Measurements from ENCODE around the gene SLC2A11.

Gene SLC2A11

DNA sequence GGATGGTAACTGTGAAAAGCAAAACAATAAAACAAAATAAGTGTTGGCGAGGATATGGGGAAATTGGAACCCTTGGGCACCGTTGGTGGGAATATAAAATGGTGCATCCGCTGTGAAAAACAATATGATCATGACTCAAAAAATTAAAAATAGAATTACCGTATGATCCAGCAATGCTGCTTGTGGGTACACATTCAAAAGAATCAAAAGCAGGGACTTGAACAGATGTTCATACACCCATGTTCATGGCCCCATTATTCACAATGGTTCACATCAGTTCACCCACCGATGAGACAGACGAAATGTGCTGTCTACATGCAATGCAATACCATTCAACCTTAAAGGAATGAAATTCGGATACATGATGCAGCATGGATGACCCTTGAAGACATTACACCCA, 17.6 kb upstream of the SLC2A11 start:
- no peaks in the 10 kb centered on the region for H3K27me3 ChIP-seq (ENCODE audit: insufficient read depth, poor library complexity, severe bottlenecking)
- H3K27ac ChIP-seq (replicated peaks), result no peak overlapping the region
- no peak overlapping the region for H3K4me3 ChIP-seq (replicated peaks; ENCODE audit: insufficient read depth, low read length)
- TF ChIP-seq POLR2AphosphoS5 (IDR thresholded peaks at IDR 0.05; ENCODE audit: low read depth), result no peak
- TF ChIP-seq SPI1 (IDR thresholded peaks at IDR 0.05; ENCODE audit: borderline replicate concordance, low read depth), result no peak
- TF ChIP-seq, protein P1, sequence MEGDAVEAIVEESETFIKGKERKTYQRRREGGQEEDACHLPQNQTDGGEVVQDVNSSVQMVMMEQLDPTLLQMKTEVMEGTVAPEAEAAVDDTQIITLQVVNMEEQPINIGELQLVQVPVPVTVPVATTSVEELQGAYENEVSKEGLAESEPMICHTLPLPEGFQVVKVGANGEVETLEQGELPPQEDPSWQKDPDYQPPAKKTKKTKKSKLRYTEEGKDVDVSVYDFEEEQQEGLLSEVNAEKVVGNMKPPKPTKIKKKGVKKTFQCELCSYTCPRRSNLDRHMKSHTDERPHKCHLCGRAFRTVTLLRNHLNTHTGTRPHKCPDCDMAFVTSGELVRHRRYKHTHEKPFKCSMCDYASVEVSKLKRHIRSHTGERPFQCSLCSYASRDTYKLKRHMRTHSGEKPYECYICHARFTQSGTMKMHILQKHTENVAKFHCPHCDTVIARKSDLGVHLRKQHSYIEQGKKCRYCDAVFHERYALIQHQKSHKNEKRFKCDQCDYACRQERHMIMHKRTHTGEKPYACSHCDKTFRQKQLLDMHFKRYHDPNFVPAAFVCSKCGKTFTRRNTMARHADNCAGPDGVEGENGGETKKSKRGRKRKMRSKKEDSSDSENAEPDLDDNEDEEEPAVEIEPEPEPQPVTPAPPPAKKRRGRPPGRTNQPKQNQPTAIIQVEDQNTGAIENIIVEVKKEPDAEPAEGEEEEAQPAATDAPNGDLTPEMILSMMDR (IDR thresholded peaks at IDR 0.05; ENCODE audit: insufficient read depth, low read length), result no peak
- TF ChIP-seq GABPA (IDR thresholded peaks at IDR 0.05; ENCODE audit: low read depth), result no peak
- TF ChIP-seq, protein P2, sequence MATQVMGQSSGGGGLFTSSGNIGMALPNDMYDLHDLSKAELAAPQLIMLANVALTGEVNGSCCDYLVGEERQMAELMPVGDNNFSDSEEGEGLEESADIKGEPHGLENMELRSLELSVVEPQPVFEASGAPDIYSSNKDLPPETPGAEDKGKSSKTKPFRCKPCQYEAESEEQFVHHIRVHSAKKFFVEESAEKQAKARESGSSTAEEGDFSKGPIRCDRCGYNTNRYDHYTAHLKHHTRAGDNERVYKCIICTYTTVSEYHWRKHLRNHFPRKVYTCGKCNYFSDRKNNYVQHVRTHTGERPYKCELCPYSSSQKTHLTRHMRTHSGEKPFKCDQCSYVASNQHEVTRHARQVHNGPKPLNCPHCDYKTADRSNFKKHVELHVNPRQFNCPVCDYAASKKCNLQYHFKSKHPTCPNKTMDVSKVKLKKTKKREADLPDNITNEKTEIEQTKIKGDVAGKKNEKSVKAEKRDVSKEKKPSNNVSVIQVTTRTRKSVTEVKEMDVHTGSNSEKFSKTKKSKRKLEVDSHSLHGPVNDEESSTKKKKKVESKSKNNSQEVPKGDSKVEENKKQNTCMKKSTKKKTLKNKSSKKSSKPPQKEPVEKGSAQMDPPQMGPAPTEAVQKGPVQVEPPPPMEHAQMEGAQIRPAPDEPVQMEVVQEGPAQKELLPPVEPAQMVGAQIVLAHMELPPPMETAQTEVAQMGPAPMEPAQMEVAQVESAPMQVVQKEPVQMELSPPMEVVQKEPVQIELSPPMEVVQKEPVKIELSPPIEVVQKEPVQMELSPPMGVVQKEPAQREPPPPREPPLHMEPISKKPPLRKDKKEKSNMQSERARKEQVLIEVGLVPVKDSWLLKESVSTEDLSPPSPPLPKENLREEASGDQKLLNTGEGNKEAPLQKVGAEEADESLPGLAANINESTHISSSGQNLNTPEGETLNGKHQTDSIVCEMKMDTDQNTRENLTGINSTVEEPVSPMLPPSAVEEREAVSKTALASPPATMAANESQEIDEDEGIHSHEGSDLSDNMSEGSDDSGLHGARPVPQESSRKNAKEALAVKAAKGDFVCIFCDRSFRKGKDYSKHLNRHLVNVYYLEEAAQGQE (IDR thresholded peaks at IDR 0.05; ENCODE audit: insufficient replicate concordance, low read depth), result no peak
- no peak for DNase-seq (ENCODE audit: low read depth in 1 of 2, low spot score in 1 of 2)

DNA sequence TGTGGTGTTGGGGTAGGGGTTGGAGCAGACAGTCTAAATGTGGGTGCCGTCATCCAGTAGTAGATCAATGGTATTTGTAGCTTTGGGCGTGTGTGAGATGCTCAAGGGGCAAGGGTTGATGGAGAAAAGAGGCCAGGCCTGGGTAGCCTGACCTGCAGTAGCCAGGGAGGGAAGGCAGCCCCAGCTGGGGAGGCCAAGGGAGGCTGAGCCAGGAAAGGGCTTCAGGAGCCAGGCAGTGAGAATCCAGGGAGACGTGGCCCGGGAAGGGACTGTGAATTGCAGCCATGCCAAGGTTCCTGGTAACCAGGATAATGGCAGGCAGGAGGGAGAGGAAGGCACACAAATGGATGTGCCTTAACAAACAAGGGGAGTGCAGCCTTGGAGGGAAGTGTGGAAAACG, 16.4 kb upstream of the SLC2A11 start:
- no peak overlapping the region for H3K27ac ChIP-seq (replicated peaks)
- no peak overlapping the region for H3K4me3 ChIP-seq (replicated peaks; ENCODE audit: insufficient read depth, low read length)

DNA sequence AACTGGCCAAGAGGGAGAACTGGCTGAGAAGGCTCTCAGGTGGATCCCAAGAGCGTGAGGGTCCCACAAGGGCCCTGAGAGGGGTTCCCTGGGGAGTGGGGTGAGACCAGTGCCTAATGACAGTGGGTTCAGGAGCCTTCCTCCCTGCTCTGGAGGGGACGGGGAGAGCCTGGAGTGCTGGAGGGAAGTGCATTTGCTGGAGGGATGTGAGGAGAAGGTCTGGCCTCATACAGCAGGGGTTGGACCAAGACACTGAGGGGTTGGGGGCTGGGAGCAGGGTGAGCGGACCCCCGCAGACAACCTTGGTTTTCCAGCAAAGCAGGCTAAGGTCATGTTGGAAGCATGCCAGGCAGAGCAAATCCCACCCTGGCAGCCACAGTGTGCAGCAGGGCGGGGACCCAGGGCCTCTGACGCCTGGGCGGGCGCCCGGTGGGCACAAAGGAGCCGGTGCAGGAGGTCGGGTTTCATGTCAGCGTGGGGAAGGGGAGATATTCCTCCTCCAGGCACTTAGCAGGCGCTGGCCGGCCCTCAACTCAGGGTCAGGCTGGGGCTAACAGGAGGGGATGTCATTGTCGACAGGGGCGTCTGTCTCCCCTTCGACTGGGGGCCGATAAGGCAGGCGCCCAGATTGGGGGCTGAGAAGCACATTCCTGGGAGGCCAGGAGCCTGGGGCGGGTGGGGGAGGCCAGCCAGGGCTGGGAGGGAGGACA, 15.8 kb upstream of the SLC2A11 start:
- Histone ChIP-seq H3K27ac (replicated peaks) (no peak overlapping the region), H3K27me3 (ENCODE audit: insufficient read depth, poor library complexity, severe bottlenecking) (no peaks in the 10 kb centered on the region), H3K4me3 (replicated peaks; ENCODE audit: insufficient read depth, low read length) (no peak overlapping the region)
- TF ChIP-seq, protein P1 (IDR thresholded peaks at IDR 0.05; ENCODE audit: insufficient read depth, low read length), result no peak
- TF ChIP-seq, protein P2 (IDR thresholded peaks at IDR 0.05; ENCODE audit: insufficient replicate concordance, low read depth), result no peak
- TF ChIP-seq GABPA (IDR thresholded peaks at IDR 0.05; ENCODE audit: low read depth), result no peak
- no peak for TF ChIP-seq SPI1 (IDR thresholded peaks at IDR 0.05; ENCODE audit: borderline replicate concordance, low read depth)
- TF ChIP-seq POLR2AphosphoS5 (IDR thresholded peaks at IDR 0.05; ENCODE audit: low read depth), result no peak
- no peak for DNase-seq (ENCODE audit: low read depth in 1 of 2, low spot score in 1 of 2)

More for the DNA sequence above, 16.4 kb upstream of the SLC2A11 start:
- DNase-seq (ENCODE audit: low read depth in 1 of 2, low spot score in 1 of 2), result no peak
- H3K27me3 ChIP-seq (ENCODE audit: insufficient read depth, poor library complexity, severe bottlenecking), result no peaks in the 10 kb centered on the region
- TF ChIP-seq SPI1 (IDR thresholded peaks at IDR 0.05; ENCODE audit: borderline replicate concordance, low read depth) (no peak), GABPA (IDR thresholded peaks at IDR 0.05; ENCODE audit: low read depth) (no peak), POLR2AphosphoS5 (IDR thresholded peaks at IDR 0.05; ENCODE audit: low read depth) (no peak)
- TF ChIP-seq, protein P1 (IDR thresholded peaks at IDR 0.05; ENCODE audit: insufficient read depth, low read length), result no peak
- TF ChIP-seq, protein P2 (IDR thresholded peaks at IDR 0.05; ENCODE audit: insufficient replicate concordance, low read depth), result no peak
